Activated CD4-positive, alpha-beta T cell treated with anti-CD3 and anti-CD28 coated beads, Interleukin-2, amount 50 U/mL, for 4 hours (primary cell): ENCODE data around the gene MEI4.
"Not testable (repeated sequence)": the region's sequence is repeated elsewhere in the genome, so short reads cannot be mapped to it uniquely, and the experiment has no call there.

ENCODE experiments used
- DNase-seq, 2 experiments: peaks; one replicate each; pipeline ENCODE4 v3.0.0-alpha.2; 2020

The MEI4 gene, protein sequence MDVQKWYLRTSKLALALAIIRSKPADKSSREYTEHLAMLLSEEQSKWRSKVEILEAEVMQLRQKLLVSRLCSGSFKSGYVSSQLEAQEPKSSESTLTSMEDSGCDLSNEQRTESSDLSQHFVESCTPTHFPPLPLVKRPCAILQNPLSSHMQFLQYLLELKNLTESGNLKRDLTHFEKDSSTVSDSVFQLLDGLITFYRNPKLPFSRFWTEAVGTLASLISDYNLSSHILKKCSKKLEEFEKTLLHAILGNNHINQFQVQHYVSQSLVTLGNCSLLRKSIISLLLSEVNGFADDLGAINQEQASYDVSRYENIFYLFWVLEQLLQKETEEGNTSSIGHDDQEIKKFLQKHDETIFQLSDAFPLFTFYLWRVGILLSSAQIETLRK

DNA sequence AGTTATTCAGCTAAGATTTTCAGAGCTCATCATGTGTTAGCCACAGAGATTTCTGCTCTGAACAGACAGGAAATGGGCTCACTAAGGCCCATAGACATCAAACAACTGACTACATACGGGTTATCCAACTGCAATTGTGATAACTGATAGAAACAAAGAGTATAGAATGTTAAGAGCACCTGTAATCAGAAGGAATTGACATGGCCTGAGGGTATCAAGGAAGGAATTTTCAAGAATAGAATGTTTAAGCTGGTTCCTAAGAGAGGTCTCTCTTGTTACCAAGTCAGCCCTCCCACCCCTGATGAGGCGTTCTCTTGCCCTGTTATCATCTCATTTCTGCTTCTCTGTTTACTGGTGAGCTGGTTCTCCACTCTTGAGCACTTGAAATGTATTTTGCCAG, at the start of gene MEI4:
MEI4 (plus strand) TSS at position 301 of the 400 bp plus-strand sequence. CDS start 37,633 bp downstream, outside the sequence.
- DNase-seq, result no peak

DNA sequence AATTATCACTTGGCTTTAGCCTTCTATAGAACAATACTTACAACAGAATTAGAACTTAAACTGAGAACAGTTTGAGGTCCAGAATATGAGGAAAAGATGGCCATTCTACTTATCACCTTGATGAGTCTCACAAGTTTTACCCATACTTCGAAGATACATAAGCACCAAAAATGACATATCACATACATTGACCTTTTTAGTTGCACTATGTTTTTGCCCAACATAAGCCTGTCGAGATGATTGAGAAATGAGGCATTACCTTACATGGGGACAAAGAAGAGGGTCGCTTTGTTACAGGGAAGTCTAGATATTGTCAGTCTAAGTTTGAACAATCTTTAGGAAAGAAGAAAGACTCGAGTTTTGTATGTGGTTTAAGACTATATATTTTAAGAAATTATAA, 48.4 kb upstream of the MEI4 start:
- DNase-seq, result no peak

DNA sequence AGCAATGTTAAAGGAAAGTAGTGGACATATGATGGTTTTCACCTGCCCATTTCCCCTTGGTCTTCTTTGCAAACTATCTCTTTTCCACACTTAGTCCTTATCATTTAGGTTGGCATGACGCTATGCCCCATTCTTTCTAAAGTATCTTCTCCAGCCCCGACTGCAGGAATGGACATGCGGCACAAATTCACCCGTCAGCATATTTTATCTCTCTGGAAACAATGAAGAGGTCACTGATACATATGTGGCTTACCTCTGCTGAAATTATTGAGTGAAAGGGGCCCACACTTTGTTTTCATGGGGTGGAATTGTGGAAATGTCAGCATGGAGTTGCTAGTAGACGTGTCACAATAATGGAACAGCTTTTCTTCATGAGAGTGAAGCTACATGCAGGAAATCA, 45.8 kb upstream of the MEI4 start:
- DNase-seq, result no peak

DNA sequence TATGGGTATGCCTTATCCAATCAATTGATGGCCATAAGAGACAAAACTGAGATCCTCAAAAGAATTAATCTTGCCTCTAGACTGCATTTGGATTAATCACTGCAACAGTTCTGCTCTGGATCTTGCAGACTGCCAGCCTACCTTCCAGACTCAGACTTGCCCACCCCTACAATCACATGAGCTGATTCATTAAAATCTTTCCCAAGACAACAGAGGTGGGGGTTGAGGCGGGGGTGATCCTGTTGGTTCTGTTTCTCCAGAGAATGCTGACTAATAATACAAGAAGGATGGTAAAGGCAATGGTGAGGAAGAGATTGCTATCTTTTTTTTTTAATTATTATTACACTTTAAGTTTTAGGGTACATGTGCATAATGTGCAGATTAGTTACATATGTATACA, 43.7 kb upstream of the MEI4 start:
- DNase-seq, result no peak

DNA sequence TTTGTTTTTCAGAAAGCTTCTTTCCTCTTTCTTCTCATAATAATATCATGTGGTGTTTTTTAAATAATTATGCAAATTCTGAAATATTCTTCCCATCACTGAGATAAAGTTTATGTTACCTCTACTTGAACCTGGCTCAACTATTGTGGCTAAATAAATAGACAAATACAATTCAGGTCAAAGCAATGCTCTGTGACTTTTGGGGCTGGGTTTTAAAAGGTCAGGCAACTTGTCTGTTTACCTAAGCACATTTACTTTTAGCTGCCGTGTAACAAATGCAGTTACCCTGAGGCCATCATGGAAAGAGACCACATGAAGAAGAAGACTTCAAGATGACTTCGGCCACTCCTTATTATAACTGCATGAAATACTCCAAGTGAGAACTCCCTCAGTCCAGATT, 33.7 kb upstream of the MEI4 start:
- DNase-seq, result no peak

DNA sequence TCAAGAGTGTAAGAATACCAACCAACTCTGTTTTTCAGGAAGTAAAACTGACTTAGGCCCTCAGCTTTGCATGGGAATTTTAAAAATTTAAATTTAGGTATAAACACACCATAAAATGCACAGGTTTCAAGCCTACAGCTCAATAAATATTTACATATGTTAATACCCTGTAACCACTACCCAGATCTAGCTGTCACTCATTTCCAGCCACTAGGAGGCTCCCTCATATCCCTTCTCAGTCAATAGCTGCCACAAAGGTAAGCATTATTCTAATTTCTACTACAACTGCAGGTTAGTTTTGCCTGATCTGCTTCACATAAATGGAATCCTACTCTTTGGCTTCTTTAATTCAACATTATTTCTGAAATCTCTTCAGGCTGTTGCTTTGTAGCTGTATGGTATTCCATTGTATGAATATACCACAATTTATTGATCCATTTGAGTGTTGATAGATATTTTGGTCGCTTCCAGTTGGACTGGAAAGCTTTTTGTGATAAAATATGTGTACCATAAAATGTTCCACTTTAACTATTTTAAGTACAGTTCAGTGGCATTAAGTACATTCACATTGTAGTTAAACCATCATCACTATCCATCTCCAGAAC, 32.5 kb upstream of the MEI4 start:
- DNase-seq, result no peak

DNA sequence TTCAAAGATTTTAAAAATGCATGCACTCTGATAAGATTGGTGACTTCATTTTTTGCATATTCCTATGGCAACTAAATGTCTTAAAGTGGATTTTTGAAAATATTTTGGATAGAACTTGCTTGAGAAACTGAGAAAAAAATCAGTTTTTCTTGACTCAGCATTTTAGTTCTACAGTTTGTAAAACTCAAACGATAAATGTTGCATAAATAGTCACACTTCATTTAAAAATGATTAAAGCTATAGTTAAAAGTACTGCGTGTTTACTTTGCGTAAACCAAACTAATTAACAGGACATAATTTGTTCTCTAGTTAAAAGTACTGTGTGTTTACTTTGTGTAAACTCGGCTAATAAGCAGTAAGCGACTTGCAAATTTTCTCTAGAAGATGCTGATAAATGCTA, 28.3 kb upstream of the MEI4 start:
- DNase-seq, result no peak

DNA sequence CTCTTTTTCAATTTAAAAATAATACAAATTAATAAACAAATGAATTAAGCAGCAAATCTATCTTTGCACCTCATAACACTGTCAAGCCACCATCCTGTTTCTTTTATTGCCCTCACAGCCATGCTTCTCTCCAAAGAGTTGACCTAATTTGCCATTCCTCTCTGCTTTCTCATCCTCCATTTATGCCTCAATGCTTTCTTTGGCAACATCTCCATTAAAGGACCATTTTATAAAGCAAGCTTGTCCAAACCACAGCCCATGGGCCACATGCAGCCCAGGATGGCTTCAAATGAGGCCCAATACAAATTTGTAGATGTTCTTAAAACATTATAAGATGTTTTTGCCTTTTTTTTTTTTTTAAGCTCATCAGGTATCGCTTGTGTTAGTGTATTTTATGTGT, 26.4 kb upstream of the MEI4 start:
- DNase-seq, result no peak

DNA sequence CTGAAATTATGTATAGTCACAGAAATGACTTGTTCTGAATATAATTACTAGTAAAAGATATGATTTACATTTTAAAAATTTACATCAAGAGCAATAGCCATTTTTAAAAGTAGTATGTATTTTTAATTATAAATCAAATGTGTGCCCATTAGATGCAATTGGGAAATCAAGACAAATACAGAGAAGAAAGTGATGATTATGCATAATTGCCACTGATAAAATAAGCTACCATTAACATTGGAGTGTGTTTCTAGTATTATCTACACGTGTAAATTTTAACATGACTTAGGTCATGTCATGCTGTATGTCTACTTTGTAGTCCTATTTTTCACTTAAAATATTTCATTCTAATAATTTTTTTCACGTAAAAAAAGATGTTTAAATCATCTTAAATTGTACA, 22.8 kb upstream of the MEI4 start:
- no peak for DNase-seq

DNA sequence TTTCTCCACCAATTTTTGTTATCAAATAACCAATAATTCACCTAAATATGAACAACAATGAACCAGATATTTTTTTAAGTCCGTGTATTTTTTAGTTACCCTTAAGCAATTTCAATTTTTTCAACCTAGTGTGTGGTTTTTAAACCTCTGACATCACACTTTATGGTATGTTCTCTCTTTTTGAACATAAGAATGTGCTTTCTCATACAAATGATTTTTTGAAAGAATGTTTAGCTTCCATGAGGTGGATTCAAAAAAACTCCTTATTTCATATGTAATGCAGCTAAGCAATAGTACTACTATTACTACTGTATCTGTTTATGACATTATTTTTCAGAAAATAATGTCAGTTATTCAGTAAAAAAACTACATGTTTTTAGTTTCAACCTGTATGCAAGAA, 19.4 kb upstream of the MEI4 start:
- DNase-seq, result no peak

DNA sequence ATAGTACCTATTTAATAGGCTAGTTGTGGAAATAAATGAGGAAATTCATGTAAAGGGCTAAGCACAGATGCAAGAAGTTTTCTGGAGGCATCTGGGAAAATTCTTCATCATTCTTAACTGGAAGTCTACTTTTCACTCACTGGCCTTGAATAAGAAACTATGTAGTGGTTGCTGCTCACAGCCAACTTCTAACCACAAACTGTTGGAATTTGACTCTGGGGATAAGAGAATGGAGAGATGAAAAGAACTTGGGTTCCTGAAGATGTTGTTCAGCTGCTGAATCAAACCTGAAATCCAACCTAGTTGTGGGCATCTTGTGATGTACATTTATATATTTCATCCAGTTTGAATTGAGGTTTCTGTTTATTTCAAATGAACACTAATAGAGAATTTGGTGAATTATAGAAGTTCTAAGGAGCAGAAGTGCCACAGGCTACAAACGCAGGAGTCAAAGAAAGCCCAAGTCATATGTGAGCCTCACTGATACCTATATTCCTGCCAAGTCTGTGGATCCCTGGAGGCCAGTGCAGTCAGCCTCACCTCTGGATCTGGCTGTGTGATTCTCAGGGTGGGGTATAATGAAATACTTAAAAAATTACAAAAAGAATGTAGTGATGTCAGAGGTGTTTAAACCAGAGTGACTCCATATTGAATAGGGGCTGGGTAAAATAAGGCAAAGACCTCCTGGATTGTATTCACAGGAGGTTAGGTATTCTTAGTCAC, 18.7 kb upstream of the MEI4 start:
- no peak for DNase-seq

DNA sequence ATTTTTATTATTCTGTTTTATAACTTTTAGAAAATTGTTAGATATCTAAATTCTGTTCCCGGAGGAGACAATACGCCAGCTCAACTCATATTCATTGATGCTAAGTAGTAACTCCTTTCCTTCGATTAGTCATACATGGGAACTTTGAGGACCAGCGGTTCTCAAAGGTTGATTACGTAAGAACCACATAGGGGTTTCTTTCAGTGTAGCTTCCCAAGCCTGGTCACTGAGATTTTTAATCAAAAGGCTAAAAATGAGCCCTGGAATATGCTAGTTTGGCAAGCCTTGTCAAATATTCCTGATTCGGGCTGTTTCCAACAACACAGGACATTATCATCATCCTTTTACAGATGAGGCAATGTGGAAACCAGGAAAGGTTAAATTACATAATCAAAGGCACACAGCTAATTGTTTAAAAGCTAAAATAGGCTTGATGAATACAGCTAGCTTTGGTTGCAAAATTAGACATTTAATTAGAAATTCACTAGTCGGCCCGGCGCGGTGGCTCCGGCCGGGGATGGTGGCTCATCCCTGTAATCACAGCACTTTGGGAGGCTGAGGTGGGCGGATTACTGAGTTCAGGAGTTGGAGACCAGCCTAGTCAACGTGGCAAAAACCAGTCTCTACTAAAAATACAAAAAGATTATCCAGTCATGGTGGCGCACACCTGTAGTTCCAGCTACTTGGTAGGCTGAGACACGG, 14.6 kb upstream of the MEI4 start:
- DNase-seq, result no peak

DNA sequence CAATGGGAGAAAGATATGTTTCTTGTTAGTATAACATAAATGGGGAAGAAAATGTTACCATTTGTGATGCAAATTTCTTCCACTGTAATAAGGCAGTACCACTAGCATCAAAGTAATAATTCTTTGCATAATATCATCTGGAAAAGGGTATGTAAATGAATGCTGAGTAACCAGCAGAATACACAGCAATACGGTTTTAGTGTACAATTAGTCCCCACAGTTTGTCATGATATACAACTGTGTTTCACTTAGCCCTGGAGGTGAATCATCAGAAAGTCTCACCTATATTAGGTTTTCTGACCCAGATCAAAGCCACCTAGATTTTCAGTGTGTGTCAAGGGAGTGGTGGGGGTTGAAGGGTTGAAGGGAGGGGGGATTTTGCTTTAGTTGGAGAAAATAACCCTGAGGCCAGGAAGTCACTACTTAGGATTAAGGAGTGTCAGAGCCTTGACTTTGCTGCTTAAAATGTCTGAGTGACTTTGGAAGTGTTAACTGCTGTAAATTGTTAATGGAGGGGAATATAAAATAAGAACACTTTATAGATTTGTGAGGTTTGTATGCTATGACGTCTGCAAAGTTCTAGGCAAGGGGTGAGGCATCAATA, 8.6 kb upstream of the MEI4 start:
- DNase-seq, result no peak

DNA sequence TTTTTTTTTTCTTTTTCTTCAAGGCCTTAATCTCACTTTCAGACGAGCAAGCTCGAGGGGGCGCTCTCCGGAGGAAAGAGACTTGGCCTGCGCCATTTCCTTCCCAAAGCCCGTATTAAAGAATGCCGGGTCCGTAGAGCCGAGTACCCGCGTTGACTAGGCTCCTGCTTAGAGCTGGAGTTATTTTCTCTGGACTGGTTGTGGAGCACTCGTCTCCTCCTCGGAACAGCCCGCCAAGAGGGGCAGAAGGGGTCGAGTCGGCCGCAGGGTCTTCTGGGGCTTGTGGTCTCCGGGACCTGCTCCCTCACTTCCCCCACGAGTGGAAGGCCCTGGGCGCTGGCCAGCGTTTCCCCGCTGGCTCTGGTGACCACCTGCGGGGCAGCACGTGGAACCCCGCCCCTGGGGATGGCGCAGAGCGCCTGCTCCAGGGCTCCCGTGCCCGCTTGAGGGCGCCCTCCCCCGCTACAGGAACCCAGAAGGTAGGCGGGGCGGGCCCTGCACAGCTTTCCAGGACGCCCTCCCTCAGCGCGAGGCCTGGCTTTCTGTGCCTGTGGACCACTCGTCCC, 2.7 kb upstream of the MEI4 start:
- DNase-seq, result no peak

DNA sequence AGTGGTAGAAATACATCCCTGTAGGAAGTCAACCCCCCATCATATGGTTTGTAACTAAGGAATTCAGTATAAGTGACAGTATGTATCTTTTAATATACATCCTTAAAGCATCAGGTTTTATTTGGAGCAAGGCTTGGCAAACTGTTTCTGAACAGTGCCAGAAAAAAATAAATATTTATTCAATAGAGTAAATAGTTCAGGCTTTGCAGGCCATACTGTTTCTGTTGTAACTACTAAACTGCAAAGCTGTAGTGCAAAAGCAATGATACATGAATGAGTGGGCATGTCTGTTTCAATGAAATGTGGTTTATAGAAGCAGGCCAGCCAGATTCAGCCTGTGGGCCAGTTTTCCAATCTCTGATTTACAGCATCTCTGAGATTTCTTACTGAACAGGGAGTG, 977 bp downstream of the MEI4 start:
- no peak for DNase-seq

DNA sequence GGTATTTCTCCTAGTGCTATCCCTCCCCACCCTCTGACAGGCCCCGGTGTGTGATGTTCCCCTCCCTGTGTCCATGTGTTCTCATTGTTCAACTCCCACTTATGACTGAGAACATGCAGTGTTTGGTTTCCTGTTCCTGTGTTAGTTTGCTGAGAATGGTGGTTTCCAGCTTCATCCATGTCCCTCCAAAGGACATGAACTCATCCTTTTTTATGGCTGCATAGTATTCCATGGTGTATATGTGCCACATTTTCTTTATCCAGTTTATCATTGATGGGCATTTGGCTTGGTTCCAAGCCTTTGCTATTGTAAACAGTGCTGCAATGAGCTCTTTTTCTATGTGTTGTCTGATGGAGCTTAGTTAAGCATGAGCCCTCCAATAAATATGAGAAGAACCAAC, 2.2 kb downstream of the MEI4 start:
- DNase-seq, result not testable (repeated sequence)

DNA sequence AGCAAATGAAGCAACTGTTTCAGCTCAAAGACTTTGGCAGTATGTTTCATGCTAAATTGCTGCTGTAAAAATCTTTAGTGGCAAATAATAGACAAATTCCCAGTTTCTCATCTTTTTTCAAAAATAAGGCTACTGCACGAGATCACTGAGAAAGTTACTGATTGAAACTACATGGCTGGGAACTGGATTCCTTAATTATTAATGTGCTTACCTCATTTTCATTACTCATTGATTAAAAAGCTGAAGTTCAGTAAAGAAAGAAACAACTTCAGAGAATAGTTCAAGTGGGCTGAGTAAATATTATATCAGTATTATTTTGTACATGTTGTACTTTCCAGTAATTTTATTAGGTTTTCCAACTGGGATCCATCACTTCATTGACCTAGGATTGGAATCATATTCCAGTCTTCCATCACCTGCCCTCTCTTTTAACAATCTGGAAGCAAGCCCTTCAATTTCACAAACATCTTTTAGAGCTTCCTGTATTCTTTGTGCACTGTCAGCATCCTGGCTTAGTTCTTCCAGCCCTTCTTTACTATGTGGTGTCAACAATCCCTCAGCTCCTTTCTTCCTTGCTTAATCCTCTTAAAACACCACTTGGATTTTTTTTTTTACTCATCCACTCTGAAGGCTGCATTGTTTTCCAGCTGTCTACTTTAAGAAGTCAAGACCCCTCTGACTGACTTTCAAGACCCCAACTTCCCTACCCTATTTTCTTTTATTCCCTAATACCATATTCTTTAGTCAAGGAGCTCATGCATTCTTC, 4.3 kb downstream of the MEI4 start:
- no peak for DNase-seq

DNA sequence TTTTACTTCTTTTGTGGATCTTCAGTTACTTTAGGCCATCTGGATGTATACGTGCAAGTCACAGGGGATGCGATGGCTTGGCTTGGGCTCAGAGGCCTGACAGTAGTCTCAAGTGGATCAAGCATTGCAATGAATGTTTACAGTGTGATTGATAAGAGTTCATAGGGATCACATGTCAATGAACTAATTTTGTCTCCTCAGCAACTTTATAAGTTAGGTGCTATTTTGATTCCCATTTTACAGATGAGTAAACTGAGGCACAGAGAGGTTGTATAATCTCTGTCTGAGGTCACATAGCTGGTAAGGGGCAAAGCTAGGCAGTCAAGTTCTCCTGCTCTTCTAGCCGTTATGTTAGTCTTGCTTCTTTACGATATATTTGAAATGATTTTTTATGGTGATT, 13.5 kb downstream of the MEI4 start:
- DNase-seq, result no peak

DNA sequence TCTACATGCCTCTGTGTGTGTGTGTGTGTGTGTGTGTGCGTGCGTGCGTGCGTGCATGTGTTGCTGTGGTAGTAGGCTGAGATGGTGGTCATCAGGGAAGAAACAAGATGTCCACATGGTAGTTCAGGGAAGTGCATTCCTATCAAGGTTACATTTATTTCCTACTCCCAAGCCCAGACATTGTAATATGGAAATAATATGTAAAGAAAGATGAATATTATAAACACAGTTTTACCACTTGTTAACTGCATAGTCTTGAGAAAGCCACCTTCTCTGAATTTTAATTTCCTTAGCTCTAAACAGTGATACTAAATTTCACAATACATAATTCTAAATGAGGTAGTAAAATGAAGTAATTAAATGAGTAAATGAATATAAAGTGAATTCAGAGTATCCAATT, 14.0 kb downstream of the MEI4 start:
- no peak for DNase-seq

DNA sequence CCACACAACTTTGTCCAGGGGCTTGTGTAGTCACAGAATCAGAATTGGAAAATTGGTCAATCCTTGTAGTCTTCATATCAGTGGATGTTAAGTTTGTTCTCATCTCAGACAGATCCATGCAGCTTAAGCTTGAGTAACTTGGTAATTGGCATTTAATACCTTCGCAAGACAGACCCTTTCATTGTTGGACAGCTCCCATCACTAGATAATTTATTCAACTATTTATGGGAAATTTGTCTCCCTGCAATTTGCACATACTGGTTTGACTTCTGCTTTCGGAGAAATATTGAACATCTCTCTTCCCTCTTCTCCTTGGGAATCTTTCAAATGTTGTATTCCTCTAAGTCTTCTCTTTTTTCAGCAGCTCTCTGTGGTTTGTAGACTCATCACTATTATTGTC, 17.1 kb downstream of the MEI4 start:
- no peak for DNase-seq

DNA sequence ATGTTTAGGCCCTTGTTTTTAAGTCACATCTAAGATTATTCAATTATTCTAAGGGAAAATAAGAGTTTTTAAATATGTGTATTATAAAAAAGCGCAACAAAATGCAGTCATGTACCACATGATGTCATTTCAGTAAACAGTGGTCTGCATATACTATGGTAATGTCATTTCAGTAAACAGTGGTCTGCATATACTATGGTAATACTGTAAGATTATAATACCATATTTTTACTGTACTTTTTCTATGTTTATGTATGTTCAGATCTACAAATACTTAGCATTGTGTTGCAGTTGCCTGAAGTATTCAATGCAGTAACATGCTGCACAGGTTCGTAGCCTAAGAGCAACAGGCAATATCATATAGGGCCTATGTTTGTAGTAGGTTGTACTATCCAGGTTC, 21.4 kb downstream of the MEI4 start:
- DNase-seq, result no peak

DNA sequence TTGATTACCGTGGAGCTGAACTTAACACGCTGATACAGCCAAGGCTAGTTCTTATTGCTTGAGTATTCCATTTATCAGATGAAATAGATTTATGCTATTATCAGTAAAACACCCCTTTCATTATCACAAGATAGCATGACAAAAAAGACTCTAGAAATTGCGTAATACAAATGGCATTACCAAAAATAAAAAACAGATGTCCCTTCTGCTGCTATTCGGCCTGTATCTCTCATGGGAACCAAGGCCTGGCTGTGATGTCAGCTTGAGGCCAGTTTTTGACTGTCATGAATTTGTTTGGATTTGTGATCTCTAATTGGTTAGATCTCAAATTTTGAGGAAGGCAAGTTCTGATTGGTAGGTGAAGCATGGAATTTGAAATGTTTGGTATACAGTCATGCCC, 25.2 kb downstream of the MEI4 start:
- DNase-seq, result no peak
